AML-193 (cell line): ENCODE data around the gene IMPG1.

Experiments used
- DNase-seq, 2 experiments: peaks; one replicate each; lab custom pipeline; 2025; lab: John Stamatoyannopoulos, UW

The IMPG1 gene

GRCh38 chr6:75892384-75892783 lies 180.1 kb downstream of the IMPG1 start:
- DNase-seq: no peak

- no peak for DNase-seq
Measured at GRCh38 chr6:75884822-75885221, 187.6 kb downstream of the IMPG1 start.

GRCh38 chr6:75882734-75883133 lies 189.7 kb downstream of the IMPG1 start:
- DNase-seq: no peak

- DNase-seq: no peak
Measured at GRCh38 chr6:75880305-75880704, 192.2 kb downstream of the IMPG1 start.

- no peak for DNase-seq
Measured at GRCh38 chr6:75876152-75876551, 196.3 kb downstream of the IMPG1 start.

GRCh38 chr6:75874224-75874623 lies 198.2 kb downstream of the IMPG1 start:
- DNase-seq: no peak
